Stimulated activated CD8-positive, alpha-beta memory T cell treated with anti-CD3 and anti-CD28 coated beads, Interleukin-12 subunit alpha, Interleukin-12 subunit beta, amount 100 ng/mL, for 1 hour (primary cell): Measurements from ENCODE around the gene HERC3.

Source experiments
- DNase-seq: peaks from one replicate; pipeline ENCODE4 v3.0.0-alpha.2; 2020; ENCODE audit warnings: low read depth

Gene HERC3

DNA sequence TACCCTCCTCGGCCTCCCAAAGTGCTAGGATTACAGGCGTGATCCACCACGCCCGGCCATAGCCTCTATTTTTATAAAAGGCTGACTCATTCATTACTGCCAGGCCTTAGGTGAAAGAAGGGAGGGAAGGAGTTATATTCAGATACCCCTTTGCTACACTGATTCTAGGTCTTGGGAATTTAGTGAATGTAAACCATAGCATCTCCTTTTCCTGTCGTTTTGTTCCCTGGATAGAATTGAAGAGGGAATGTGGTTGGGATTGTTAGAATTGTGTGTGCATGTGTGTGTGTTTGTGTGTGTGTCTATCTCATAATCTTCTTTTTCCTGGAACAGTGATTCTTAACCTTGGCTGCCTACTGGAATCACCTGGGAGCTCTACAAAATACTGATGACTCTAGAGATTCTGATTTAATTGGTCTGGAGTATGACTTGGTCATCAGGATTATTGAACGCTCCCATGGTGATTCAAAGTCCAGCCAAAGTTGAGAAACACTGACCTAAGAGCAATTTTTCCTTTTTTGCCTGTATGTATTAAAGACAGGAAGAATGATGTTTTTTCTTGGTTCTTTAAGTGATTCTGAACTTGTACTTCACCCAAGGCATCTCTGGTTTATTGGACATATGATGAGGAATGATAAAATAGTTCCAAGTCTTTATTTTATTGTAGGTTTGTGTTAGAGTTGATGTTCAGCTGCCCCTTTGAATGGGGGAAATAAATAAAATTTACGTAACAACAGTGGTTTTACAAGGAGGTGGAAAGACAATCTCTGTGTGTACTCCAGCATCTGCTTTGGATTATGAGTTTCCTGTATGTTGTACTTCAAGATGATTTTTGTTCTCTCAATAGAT lies 68.4 kb downstream of the HERC3 start:
- no peak for DNase-seq

DNA sequence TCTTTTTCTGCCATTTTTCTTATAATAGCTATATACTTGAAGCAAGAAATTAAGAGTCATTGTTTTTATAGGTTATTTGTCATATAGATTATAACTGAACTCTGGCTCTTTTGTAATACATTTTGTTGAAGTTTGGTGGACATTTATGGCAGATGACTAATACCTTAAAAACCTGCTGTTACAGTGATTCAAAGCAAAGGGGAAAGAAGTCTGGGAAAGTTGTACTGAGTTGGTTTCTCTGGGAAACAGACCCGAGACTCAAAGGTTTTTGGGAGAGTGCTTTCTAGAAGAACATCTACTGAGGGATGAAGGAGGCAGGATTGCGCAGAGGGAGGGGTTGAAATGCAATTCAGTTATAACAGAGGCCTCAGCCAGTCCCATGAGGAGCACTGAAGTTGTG lies 69.5 kb downstream of the HERC3 start:
- no peak for DNase-seq

DNA sequence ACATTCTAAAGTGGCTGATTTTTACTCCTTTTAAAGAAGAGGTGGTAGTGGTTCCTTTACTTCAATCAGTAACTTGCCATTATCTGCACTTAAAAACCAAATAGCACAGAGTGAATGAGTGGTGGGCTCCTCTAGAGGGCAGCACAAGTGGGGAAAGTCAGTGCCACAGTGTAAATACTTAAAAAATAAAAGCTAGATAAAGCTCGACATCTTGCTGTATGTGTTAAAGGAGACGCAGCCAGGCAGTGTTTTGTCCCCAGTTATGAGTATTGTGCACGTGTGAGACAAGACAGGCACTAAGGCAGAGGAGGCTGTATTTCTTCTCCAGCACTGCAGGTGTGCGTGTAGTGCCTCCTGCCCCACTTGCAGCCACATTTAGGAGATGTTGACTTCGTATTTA lies 80.7 kb downstream of the HERC3 start:
- no peak for DNase-seq

DNA sequence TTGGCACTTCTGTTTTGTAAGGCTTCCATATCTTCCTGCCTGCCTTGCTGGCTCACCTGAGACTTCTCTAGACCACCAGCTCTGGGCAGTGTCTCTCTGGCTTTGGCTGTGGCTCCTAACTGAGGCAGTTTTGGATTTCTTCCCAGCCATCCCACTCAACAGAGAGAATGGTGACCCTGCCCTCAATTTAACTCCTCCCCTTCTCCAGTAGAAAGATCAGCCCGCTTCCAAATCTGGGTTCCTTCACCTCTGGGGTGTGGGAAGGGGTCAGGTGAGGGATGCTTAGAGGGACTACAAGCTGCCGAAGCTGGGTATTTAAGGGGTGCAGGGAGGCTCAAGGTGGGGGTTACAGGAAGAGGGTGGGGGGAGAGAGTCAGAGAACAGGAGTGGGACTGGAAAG lies 81.6 kb downstream of the HERC3 start:
- no peak for DNase-seq

DNA sequence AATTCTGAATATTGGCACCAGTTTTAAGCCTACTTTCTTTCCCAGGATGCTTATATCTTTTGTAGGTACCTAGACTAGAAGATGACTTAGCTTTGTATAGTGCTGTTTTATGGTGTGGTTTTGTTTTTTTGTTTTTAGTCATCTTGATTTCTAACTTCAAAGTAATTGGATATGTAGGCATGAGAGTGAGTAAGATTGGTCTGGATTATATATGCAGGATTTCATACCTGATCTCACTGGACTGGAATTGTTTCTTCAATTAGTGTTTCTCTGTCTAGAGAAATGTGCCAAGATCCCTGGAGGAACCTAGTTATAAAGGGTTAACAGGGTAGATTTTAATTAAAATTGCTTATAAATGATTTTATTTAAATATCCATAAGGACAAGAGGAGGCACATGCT lies 82.3 kb downstream of the HERC3 start:
- no peak for DNase-seq

DNA sequence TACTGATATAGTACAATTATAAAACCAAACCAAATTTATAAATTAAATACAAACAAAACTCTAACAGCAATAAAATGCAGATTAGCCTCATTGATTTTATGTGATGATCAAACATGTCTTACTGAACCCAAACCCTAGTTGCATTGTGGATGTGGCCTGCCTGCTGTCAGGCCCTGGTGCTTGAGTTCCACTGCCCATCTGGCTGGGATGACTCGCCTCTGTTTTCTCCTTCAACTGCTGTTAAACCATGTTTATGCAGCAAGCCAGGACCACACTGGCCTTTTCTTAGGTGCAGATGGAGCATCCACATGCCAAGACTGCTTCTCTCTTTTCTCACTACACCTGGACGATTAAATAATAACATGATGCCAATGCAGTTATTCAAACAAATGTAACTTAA lies 82.7 kb downstream of the HERC3 start:
- no peak for DNase-seq

DNA sequence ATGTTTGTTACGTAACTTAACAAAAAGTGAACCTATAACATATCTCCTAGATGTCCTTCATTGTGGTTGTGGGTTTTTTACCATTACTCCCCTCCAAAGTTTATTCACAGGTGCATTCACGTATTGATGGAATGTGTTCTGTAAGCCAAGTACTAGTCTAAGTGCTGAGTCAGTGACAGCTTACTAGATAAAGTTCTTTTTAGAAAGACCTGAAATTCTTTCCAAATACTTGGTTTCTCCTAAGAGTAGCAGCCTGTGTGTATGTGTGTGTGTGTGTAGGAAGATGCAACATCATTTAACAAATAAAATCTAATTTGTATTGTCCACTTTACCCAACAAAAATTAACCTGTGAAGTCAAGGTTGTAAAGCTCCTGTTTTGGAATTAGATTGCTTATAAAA lies 83.3 kb downstream of the HERC3 start:
- DNase-seq, result no peak

DNA sequence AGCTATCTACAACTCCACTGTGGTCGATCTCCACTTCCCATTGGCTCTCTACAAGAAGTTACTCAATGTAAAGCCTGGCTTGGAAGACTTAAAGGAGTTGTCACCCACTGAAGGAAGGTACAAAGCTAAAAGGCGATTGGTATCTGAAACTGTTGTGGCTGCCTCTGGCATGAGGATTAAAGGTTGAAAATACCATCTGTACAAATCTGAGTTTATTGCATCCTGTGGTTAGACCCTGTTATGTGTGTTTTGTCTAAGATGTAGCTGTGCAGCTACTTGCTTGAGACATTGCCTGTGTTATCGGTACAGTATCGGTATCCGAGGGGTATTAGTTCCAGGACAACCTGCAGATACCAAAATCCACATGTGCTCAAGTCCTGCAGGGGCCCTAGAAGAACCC lies 88.9 kb downstream of the HERC3 start:
- DNase-seq, result no peak

DNA sequence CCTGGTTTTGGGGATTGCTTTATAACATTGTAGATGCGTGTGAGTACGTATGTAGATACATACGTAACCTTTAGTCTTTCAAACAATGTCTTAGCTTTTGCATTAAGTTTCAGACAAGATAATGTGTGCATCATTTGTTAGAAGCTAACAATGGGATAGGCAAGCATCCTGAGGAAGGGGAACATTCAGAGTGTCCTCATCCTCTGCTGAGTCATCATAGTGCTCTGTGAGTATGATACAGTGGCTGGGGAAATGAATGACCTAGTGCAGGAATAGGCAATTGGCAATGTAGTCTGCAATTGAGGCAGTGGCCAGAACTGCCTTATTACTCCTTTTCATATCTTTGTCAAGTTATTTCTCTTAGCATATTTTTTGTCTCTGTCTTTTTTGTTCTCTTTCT lies 98.1 kb downstream of the HERC3 start:
- DNase-seq, result no peak

DNA sequence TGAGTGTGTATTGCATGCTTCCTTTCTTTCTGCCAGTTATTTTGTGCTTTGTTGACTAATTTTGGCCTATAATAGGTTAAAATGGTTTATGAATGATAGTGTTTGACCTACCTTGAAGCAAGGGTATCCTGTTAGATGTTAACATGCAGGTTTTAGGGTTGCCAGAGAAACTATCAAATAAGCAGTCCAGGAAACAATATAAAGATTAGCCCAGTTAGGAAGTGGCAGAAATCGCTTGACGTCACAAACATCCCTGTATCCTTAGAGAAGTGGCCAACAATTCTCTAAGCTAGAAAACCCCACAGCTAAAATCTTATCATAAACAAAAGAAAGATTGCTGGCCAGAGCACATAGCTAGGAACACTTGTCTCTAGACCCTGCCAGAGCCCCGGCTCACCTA lies 101.5 kb downstream of the HERC3 start:
- no peak for DNase-seq

DNA sequence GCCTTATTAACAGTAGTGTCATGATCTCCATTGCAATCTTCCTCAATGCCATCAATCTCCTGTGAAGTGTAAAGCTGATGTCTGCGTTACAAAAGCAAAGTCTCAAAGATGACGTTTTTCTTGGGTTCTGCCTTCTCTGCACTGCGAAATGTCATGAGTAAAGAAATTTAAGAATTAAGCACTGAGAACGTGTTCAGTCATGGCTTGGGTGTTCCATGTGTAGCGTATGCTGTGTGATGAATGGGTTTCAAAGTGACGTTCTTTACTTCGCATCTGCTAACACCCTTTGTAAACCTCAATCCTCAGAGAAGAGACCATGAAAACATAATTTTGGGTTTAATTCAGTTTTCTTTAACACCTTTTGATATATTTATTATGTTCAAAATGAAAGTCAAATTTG lies 104.3 kb downstream of the HERC3 start:
- DNase-seq, result no peak

DNA sequence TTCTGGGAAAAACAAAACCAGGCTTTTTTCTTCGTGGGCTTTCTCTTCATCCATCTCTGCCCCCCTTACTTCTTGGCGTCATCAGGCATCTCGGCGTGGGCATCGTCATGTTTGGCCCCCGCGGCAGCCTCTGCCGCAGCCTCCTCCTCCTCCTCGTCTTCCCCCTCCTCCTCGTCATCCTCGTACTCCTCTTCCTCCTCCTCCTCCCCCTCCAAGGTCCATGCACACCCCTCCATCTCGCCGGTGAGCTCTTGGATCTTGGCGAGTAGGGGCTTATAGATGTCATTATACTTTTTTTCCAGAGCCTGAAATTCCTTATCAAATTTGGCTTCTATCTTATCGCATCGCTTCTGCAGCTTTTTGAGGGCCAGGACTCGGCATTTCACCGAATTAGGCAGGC lies 104.9 kb downstream of the HERC3 start:
- DNase-seq, result no peak

DNA sequence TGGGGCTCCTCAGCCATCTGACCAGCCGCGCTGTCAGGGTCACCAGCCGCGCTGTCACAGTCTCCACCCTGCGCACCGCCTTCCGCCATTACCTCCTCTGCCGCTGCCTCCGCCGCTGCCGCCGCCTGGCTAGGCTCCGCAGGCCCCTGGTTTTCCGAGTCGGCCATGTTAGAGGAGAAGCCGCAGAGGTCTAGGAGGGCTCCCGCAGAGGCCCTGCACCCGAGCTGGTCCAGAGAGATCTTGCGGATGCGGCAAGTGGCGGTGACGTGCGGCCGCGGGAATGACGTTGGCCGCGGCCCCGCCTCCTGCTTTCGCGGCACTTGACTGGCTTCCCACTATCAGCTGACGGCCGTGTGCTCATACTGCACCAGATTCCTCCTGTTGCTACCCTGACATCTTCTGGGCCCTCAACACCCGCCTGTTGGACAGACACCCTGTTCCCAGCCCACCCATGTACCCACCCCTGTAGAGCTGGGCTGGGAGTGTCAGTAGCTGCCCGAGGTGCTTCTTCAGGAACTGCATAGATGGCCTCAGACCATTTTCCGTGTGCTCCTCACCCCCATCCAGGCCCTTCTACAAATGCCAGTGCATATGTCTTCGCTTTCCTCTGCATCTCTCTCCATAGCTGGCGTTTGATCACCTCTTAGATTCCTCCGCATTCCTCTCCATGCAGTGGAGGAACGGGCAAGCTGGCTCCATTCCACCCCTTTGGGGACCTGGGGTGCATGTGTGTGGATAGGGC lies 105.5 kb downstream of the HERC3 start, which contains the start of gene NAP1L5:
TSS of gene NAP1L5 (minus strand) at position 242 of the 742 bp plus-strand sequence. CDS start at position 167, 75 bp downstream.
- DNase-seq, result peak; percentile 33

DNA sequence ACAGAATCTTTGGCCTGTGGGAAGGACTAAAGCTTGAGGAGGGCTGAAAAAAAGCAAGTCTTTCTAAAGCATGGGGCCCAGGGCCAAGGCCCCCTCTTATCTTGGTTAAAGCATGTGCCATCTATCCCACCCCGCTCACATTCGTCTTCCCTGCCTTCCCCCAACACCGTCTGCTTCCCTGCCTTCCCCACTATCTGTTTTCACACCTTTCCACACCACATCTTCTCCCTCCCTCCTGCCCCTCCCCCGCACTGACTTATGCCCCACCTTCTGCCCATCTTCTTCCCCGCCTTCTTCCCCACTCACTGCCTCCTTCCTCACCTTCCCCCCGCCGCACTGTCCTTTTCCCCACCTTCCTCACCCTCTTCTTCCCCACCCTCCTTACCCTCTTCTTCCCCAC lies 106.2 kb downstream of the HERC3 start:
- no peak for DNase-seq

DNA sequence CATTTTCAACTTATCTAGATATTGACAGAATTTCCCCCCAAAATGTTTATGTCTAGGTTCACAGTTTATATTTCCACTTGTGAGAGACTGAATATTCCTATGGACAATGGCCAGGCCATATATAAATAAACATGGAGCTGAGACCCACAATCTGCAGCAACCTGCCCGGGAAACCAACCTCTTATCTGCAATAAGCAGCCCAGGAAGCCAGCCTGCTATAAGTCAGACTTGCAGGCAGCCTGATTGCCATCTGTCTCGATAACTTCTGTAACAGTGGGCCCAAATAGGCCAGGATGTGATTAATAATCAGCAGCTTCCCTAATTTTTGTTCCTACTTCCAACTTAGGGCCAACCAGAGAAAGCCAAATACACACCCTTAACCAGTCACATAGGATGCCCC lies 110.5 kb downstream of the HERC3 start:
- no peak for DNase-seq

DNA sequence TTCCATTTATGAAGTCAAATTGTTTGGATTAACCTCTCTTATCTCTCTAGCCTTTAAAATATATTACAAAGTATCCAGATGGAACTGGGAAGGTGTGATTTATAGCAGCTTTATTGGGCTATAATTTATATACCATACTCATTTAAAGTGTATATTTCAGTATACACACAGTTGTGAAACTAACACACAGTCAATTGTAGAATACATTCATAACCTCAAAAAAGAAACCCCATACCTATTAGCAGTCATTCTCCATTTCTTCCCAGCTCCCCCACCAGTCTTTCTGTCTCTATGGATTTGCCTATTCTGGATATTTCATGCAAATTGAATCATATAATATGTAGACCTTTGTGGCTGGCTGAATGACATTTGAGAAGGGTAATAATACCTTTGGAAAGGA lies 112.9 kb downstream of the HERC3 start:
- no peak for DNase-seq

DNA sequence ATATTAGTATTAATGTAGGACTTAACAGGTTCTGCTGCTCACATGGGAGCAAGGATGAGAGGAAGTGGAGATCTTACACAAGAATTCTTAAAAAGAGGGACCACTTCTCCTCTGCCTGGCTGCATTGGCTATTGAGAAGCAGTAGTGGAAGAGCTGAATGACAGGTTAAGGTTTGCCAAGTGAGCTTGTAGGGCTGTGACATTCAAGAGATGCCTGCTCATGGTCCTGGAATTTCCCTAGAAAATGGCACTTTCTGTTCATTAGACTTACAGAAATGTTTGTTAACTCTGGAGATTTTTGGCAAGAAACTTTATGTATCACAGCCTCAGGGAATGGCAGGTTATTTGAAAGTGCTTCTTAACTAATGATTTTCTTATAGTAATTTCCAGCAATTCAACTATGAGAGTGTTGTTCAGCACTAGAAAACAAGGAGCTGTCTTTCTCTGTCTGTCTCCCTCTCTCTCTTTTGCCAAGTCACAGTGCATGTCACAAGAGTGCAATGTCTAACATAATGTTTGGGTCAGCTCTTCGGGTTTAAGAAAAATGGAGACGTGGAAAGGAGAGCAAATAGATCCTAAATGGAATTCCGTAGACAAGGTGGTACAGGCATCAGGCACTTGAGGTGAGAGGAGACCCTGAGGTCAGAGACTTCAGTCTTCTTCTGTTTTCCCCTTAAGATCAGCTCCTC lies 113.7 kb downstream of the HERC3 start:
- no peak for DNase-seq

DNA sequence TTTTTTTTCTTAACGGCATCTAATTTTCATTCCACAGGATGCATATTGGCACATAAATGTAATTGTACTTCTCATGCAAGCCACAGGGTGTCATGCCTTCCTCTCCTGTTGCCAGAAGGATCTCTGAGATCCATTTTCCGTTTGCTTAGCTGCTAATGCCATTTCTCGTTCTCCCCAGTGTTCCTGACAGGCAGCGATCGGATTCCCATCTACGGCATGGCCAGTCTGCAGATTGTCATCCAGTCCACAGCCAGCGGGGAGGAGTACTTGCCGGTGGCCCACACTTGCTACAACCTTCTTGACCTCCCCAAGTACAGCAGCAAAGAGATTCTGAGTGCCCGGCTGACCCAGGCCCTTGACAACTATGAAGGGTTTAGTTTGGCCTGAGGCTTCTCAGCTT lies 114.3 kb downstream of the HERC3 start:
- DNase-seq, result no peak

DNA sequence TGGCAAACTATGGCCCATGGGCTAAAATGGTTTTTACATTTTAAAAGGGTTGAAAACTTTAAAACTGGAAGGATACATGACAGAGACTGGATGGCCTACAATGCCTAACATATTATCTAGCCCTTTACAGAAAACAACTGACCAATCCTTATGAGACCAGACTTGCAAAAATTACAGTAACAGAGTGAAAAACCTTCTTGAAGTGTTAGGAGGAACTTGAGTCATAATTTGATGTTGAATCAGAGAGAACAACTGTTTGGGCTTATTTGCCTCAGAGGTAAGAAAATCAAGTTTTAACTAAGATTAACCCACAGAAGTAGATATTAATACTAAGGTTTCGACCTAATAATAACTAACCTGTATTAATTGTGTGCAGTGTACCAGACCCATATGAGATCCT lies 117.7 kb downstream of the HERC3 start:
- no peak for DNase-seq

DNA sequence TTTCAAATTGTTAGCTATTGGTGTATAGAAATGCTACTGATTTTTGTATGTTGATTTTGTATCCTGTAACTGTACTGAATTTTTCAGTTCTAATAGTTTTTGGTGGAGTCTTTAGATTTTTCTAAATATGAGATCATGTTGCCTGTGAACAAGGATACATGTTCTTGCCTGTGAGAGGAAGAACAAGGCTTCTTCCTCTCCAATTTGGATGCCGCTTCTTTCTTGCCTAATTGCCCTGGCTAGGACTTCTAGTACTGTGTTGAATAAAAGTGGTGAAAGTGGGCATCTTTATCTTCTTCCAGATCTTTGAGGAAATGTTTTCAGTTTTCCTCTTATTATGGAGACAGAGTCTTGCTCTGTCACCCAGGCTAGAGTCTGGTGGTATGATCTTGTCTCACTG lies 121.5 kb downstream of the HERC3 start:
- no peak for DNase-seq

DNA sequence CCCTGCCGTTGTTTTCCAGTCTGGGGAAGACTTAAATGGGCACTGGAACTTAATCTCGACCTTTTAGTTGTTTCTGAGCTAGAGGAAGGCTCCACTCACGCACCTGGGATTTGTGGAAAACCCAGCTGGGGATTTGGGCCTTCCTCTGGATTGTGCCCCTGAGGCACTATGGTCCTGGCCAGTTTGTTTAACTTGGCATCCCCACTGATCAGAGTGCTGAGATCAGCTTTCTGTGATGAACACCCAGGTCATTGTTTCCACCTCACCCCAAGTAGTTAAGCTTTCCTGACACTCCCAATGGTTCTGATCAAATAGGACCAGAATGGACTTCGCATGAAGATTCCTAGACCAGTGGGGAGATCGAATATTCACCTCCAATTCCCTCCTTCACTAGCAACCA lies 125.8 kb downstream of the HERC3 start:
- DNase-seq, result no peak

DNA sequence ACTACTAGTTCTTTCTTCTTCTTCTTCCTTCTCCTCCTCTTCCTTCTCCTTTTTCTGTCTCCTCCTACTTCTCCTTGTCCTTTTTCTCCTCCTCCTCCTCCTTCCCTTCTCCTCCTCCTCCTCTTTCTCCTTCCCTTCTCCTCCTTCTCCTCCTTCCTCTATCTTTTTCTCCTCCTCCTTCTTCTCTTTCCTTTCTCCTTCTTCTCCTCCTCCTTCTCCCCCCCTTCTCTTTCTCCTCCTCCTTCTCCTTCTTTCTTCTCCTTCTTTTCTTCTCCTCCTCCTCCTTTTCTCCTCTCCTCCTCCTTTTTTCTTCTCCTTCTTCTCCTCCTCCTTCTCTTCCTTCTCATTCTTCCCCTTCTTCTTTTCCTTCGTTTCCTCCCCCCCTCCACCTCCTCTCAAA lies 127.1 kb downstream of the HERC3 start:
- DNase-seq, result no peak
